HG03045 (cell line): ENCODE measurements around the gene OR6M1.

Experiments
- ATAC-seq: cut with Tn5 transposase; IDR thresholded peaks from one replicate; pipeline ENCODE4 v1.9.1; 2021; ENCODE audit warnings: mild to moderate bottlenecking, moderate library complexity; ENCODE audit not compliant: unreplicated experiment

The OR6M1 gene, protein sequence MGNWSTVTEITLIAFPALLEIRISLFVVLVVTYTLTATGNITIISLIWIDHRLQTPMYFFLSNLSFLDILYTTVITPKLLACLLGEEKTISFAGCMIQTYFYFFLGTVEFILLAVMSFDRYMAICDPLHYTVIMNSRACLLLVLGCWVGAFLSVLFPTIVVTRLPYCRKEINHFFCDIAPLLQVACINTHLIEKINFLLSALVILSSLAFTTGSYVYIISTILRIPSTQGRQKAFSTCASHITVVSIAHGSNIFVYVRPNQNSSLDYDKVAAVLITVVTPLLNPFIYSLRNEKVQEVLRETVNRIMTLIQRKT

DNA sequence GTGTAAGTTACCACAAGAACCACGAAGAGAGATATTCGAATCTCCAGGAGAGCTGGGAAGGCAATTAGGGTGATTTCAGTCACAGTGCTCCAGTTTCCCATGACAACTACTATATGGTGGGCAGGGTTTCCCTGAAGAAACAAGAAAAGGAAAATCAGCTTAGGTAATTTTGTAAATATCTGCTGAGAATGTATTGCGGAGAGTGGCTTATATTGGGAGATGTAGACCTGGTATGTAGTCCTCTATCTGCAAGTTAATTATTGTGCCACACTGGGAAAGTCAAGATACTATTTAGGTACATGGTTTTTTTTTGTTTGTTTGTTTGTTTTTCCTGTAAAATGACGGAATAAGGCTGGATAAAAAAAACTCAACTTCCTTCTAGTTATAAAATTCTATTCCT is at the start of gene OR6M1:
TSS of gene OR6M1 (minus strand) at position 101 of the 400 bp plus-strand sequence. CDS start at position 101, 0 bp downstream.
- ATAC-seq, result no peak

DNA sequence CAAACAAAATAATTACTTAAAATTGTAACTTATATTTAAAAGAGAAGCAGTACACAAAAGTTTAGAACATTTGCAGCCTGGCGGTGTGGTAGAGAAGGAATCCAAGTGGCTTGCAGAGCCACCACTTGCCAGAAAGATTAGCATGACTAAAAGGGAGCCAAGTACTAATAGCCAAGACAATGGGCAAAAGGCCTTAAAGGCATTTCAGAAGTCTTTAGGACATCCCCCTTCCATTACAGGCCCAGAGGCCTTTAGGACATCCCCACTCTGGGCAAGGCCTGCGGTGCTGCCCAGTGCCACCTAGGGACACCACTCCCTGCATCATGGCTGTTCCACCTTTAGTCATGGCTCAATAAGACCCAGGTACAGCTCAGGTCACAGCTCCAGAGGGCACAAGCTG is 46.9 kb upstream of the OR6M1 start:
- ATAC-seq, result no peak

DNA sequence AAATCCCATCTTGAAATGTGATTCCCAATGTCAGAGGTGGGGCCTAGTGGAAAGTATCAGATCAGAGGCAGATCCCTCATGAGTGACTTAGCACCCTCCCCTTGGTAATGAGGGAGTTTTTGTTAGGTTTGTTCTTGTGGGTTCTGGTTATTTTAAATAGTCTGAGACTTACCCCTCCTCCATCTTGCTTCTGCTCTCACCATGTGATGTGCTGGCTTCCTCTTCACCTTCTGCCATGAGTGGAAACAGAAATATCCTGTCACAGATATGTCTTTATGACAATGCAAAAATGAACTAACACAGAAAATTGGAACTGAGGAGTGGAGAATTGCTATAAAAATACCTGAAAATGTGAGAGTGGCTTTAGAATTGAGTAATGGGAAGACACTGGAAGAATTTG is 46.2 kb upstream of the OR6M1 start:
- ATAC-seq, result no peak

GRCh38 chr11:123851110-123851509 is 45.0 kb upstream of the OR6M1 start:
- ATAC-seq, result no peak

DNA sequence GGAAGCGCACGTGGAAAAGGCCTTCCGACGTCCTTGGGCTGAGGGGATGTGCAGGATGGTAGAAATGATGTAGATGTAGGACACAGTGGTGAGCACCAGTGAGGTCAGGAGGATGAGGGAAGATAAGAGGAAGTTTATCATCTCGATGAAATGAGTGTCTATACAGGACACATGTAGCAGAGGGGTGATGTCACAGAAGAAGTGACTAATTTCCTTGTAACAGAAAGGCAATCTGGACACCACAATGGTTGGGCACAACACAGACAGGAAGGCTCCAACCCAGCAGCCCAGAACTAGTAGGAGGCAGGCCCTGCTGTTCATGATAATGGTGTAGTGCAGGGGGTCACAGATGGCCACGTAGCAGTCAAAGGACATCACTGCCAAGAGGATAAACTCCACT is 35.0 kb upstream of the OR6M1 start:
- no peak for ATAC-seq

DNA sequence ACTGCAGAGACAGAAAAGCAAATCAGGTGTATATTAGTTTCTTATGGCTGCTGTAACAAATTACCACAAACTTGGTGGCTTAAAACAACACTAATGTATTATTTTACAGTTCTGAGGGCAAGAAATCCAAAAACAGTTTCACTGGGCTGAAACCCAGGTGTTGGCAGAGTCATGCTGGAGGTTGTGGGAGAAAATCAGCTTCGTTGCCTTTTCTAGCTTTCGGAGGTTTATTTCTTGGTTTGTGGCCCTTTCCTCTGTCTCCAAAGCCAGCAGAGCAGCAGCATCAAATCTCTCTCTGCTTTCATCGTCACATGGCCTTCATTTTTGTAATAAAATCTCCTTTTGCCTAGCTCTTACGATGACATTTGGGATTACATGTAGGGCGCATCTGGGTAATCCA is 33.0 kb upstream of the OR6M1 start:
- ATAC-seq, result no peak

- ATAC-seq, result no peak
Observed at GRCh38 chr11:123838659-123839058, 32.5 kb upstream of the OR6M1 start.

GRCh38 chr11:123838199-123838598 is 32.0 kb upstream of the OR6M1 start:
- no peak for ATAC-seq

GRCh38 chr11:123833095-123833494 is 26.9 kb upstream of the OR6M1 start:
- no peak for ATAC-seq

DNA sequence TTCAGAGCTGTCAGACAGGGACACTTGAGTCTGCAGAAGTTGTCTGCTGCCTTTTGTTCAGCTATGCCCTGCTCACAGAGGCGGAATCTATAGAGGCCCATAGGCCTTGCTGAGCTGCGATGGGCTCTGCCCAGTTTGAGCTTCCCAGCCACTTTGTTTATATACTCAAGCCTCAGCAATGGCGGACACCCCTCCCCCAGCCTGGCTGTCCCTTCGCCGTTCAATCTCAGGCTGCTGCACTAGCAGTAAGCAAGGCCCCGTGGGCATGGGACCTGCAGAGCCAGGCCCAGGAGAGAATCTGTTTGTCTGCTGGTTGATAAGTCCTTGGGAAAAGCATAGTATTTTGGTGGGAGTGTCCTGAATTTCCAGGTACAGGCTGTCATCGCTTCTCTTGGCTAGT is 23.6 kb upstream of the OR6M1 start:
- no peak for ATAC-seq

DNA sequence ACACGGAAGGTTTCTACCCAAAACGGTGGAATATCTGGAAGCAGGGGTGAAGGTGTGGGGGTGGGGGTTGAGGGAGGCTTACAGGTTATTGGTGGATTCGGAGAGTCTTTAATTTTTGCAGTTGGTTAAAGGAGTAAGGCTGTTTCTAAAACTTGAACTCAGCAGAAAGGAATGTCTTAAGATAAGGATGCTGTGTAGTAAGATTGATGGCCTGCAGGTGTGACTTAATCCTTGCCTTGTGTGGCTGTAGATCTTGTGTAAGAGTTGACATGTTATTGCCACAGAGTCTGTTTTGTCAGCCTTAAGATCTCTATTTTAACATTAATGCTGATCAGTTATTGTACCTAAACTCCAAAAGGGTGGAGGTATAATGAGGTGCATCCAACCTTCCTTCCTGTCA is 16.4 kb upstream of the OR6M1 start:
- no peak for ATAC-seq

DNA sequence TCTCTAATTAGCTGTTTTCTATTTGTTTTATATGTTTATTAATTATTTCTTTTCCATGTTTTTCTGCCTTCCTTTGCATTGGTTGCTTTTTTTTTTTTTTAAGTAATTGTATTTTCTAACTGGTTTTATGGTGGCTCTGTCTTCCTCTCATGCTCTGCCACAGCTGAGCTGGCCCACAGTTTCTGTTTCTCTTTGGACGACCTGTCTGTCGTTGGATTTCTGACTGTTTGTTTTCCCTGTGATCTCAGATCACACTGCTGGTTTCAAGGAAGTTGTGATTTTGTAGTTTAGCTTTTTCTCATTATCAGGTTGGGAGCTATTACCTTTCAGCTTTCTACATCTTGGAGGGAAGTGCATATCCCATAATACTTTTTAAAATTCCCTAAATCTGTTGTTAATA is 15.9 kb upstream of the OR6M1 start:
- ATAC-seq, result no peak

DNA sequence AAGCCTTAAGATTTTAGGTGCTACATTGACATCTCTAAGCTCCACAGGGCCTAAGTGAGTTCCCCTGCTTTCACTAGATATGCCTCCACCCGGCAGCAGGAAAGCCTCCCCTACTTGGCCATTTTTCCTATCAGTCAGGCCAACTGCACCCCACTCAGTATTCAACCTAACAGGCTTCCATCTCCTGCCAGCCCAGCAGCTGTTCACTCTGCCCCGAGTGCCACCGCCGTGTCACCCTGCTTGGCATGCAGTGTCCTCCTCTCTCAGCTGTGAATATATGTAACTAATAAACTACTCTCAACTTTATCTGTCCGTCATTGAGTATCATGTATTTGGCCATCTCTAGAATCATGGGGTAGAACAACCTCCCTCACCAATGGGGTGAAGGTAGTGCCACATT is 9.0 kb upstream of the OR6M1 start:
- ATAC-seq, result no peak

DNA sequence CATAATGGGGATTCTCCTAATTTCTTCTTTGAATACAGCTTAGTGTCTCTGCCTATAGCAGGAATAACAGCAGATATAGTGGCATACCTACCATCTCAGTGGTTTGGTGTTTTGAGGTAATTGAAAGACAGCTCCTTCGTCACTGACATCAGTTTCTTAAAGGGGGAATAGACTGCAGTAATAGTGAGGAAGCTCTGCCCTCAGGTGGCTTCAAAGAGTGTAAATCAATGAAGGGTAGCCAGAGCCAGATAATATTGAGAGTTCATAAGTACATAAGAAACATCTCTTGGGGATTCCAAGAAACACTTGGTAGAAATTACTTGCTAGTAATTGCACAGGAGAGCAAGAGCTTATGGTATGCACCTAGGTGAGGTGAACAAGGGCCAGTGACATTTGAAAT is 4.4 kb downstream of the OR6M1 start:
- no peak for ATAC-seq

DNA sequence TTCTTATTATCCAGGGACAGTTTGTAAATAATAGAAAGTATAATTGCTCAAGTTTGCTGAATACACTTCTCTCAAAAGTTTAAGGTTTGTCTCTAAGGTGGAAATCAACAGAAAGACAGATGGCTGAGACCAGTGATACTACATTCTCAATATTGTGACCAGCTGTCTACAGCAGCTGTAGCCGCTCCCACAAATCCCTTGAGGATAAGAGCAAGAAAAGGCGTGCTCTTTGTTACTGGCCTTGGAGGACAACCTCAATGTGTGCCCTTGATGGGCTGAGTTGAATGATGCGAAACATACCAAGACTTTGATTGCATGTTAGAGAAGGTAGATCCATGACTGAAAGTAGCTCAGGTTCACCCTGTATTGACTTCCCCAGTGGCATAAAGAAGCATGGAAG is 6.1 kb downstream of the OR6M1 start:
- no peak for ATAC-seq

GRCh38 chr11:123799438-123799837 is 6.7 kb downstream of the OR6M1 start:
- no peak for ATAC-seq

GRCh38 chr11:123798513-123799252 is 7.5 kb downstream of the OR6M1 start:
- ATAC-seq, result no peak

DNA sequence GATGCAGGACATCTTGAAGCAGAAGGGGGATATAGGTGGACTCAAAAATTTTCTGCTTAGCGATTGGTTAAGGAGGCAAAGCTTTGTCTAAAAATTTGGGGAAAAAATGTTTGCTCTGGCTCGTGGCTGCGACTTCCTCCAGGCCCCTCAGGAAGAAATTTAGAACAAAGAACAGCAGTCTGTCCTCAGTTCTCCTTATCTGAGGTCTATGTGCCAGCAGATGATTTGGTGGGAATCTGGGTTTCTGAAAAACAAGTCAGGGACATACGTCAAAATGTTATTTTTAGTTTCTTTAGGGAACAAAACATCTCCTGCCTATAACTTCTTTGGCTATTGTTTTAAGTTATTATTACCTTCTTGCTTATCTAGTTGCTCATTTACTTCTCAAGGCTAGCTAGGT is 8.1 kb downstream of the OR6M1 start:
- no peak for ATAC-seq

DNA sequence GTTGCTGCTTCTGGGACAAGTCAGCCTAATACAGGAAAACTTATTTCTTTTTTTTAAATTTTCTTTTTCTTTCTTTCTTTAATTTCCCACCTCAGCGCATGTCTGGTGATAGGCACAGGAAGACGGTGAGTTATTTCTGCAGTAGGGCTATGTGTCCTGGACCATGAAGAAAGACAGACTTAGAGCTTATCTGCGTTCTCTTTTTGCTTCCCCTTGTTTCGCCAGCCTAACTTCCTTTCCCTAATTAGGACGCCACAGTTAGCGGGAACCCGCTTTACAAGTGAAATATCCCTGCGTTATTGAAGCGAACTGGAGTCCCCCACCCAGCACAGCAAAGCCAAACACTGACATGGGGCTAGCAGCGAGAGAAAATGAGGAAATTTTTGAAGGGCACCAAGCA is 8.6 kb downstream of the OR6M1 start:
- ATAC-seq, result no peak

- ATAC-seq, result no peak
Observed at GRCh38 chr11:123797114-123797513, 9.0 kb downstream of the OR6M1 start.

- no peak for ATAC-seq
Observed at GRCh38 chr11:123796226-123796625, 9.9 kb downstream of the OR6M1 start.

GRCh38 chr11:123783536-123783935 is 22.6 kb downstream of the OR6M1 start:
- ATAC-seq, result no peak

GRCh38 chr11:123778511-123778910 is 27.6 kb downstream of the OR6M1 start:
- ATAC-seq, result no peak
